Measurements from ENCODE around the gene JOSD2. TPM values are rescaled to one million over a fixed set of nuclear protein-coding genes. Genes with fewer than 3 reads are reported as not detected.

JOSD2 gene
- total and polyA plus RNA-seq, 2 donors (not counting 3 experiments of a cell fraction or from before 2014, with no cell fraction given) = 37.4 to 62.8 TPM

- no peak overlapping the region for H3K9ac ChIP-seq (replicated peaks; ENCODE audit: extremely low read depth, insufficient read depth, low read length)
- CTCF ChIA-PET = interaction anchor here (7.4 kb wide), 1 partner anchor 15 kb away, joined by 41 read pairs; no protein-coding TSS in a partner anchor
- H3K27ac ChIP-seq (ENCODE audit: insufficient read depth, low read depth, low read length) = no peak overlapping the region
- no peaks in the 10 kb centered on the region for H3K4me1 ChIP-seq (ENCODE audit: control insufficient read depth, extremely low read depth, insufficient read depth, low read length)
- dilution Hi-C loops (cut with MboI; ENCODE audit: extremely low pct_ligation_motif_present, low sequenced_read_pairs) = no loop called here
- DNase-seq (ENCODE audit: low read depth, low spot score) (no peak), FAIRE-seq (no peak)
- no peak overlapping the region for H3K4me3 ChIP-seq (replicated peaks in 1 of 3; ENCODE audit: insufficient read depth in 1 of 3, low read depth in 1 of 3, low read length in 3 of 3)
- BruUV-seq (replicated peaks) = no TSS peak
- no peaks in the 10 kb centered on the region for H3K79me2 ChIP-seq (ENCODE audit: control insufficient read depth, insufficient read depth, low read length)
- intact Hi-C loops (cut with micrococcal nuclease) = no loop called here
- no peaks in the 10 kb centered on the region for H4K20me1 ChIP-seq (replicated peaks; ENCODE audit: control insufficient read depth, extremely low read depth, insufficient read depth, low read length)
- no peaks in the 10 kb centered on the region for H3K9me3 ChIP-seq (replicated peaks; ENCODE audit: control insufficient read depth, insufficient read depth, low read length)
- H2AFZ ChIP-seq (ENCODE audit: low read depth, low read length) = no peak overlapping the region
- no peaks in the 10 kb centered on the region for H3K9me1 ChIP-seq (replicated peaks; ENCODE audit: control insufficient read depth, extremely low read depth, insufficient read depth, low read length)
- H3K27me3 ChIP-seq (ENCODE audit: control insufficient read depth in 2 of 2, insufficient read depth in 2 of 2, low read length in 2 of 2) = no peaks in the 10 kb centered on the region
- no peaks in the 10 kb centered on the region for H3K36me3 ChIP-seq (ENCODE audit: control insufficient read depth in 2 of 2, extremely low read depth in 1 of 2, insufficient read depth in 2 of 2, low read length in 2 of 2)
- TF ChIP-seq POLR2AphosphoS5 (IDR thresholded peaks at IDR 0.05; ENCODE audit: insufficient read depth, low read depth, low read length) = no peak
- no peak for TF ChIP-seq FOS (IDR thresholded peaks at IDR 0.05; ENCODE audit: borderline replicate concordance, insufficient read depth, low read length)
- TF ChIP-seq GATA2 (IDR thresholded peaks at IDR 0.05; ENCODE audit: insufficient read depth, insufficient read length, low read depth, low read length) = no peak
- TF ChIP-seq POLR2A (IDR thresholded peaks at IDR 0.05; ENCODE audit: low read depth, low read length) = no peak
- TF ChIP-seq JUN (IDR thresholded peaks at IDR 0.05; ENCODE audit: borderline replicate concordance, insufficient read depth, insufficient read length, low read depth) = no peak
- TF ChIP-seq MYC (IDR thresholded peaks at IDR 0.05; ENCODE audit: low read depth, low read length) = no peak
- TF ChIP-seq, protein P1, sequence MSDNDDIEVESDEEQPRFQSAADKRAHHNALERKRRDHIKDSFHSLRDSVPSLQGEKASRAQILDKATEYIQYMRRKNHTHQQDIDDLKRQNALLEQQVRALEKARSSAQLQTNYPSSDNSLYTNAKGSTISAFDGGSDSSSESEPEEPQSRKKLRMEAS (IDR thresholded peaks at IDR 0.05; ENCODE audit: insufficient read depth, insufficient read length) = no peak
- TF ChIP-seq, protein P2, sequence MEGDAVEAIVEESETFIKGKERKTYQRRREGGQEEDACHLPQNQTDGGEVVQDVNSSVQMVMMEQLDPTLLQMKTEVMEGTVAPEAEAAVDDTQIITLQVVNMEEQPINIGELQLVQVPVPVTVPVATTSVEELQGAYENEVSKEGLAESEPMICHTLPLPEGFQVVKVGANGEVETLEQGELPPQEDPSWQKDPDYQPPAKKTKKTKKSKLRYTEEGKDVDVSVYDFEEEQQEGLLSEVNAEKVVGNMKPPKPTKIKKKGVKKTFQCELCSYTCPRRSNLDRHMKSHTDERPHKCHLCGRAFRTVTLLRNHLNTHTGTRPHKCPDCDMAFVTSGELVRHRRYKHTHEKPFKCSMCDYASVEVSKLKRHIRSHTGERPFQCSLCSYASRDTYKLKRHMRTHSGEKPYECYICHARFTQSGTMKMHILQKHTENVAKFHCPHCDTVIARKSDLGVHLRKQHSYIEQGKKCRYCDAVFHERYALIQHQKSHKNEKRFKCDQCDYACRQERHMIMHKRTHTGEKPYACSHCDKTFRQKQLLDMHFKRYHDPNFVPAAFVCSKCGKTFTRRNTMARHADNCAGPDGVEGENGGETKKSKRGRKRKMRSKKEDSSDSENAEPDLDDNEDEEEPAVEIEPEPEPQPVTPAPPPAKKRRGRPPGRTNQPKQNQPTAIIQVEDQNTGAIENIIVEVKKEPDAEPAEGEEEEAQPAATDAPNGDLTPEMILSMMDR (IDR thresholded peaks at IDR 0.05; ENCODE audit: extremely low read depth in 1 of 2, insufficient read depth in 1 of 2, low read depth in 1 of 2, low read length in 2 of 2) = no peak
- no peak for TF ChIP-seq EZH2 (IDR thresholded peaks at IDR 0.05; ENCODE audit: borderline replicate concordance, low read depth, low read length, severe bottlenecking)
- POLR2A ChIA-PET = no interaction called here
- H3K4me2 ChIP-seq (ENCODE audit: insufficient read depth, low read length) = no peak overlapping the region
These were observed 11.9 kb upstream of the JOSD2 start for GRCh38 chr19:50522881-50523280.

Data from endothelial cell of umbilical vein (primary cell).